ENCODE measurements around the gene PLA2G2F.
A peak's percentile ranks its signal among the peaks of the same experiment; 100 is the strongest.

Gene PLA2G2F

DNA sequence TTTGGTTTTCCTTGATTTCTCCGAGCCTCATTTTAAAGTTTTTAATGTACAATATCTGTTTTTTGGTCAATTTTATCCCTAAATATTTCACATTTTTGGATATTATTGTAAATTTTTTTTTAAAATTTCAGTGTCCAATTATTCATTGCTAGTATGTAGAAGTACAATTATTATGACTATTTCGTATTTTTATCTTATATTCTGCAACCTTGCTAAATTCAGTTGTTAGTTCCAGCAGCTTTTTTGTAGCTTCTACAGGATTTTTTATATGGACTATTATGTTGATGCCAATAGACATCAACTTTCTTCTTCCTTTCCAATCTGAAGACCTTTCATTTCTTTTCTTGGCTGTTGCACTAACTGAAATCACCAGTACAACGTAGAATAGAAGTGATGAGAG lies 4.1 kb upstream of the PLA2G2F start:
- no peak overlapping the region for H3K4me3 ChIP-seq (ENCODE audit: low read length)
- DNase-seq (ENCODE audit: low read depth): no peak
- TF ChIP-seq CTCF (IDR thresholded peaks at IDR 0.05; ENCODE audit: insufficient read depth, low read depth, low read length, missing control alignments): no peak

DNA sequence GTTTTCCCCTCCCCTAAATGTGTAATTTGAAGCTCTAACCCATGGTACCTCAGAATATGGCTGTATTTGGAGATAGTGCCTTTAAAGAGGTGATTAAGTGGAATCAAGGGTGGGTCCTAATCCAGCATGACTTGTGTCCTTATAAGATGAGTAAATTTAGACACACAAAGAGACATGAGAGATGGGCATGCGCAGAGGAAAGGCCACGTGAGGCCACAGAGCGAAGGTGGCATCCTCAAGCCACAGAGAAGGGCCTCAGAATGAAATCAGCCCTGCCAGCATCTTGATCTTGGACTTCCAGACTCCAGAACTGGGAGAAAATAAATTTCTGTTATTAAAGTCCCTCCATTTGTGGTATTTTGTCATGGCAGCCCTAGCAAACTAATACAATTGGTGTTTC lies 2.9 kb upstream of the PLA2G2F start:
- H3K4me3 ChIP-seq (ENCODE audit: low read length): no peak overlapping the region
- DNase-seq (ENCODE audit: low read depth): no peak
- TF ChIP-seq CTCF (IDR thresholded peaks at IDR 0.05; ENCODE audit: insufficient read depth, low read depth, low read length, missing control alignments): no peak

GRCh38 chr1:20137055-20137454 lies 2.1 kb upstream of the PLA2G2F start:
- DNase-seq (ENCODE audit: low read depth): peak; percentile 84

GRCh38 chr1:20137604-20138003 lies 1.5 kb upstream of the PLA2G2F start:
- TF ChIP-seq CTCF (IDR thresholded peaks at IDR 0.05; ENCODE audit: insufficient read depth, low read depth, low read length, missing control alignments): no peak
- no peak for DNase-seq (ENCODE audit: low read depth)
- H3K4me3 ChIP-seq (ENCODE audit: low read length): no peak overlapping the region

More at GRCh38 chr1:20137055-20137454, 2.1 kb upstream of the PLA2G2F start:
- TF ChIP-seq CTCF (IDR thresholded peaks at IDR 0.05; ENCODE audit: insufficient read depth, low read depth, low read length, missing control alignments): no peak
- no peak overlapping the region for H3K4me3 ChIP-seq (ENCODE audit: low read length)

DNA sequence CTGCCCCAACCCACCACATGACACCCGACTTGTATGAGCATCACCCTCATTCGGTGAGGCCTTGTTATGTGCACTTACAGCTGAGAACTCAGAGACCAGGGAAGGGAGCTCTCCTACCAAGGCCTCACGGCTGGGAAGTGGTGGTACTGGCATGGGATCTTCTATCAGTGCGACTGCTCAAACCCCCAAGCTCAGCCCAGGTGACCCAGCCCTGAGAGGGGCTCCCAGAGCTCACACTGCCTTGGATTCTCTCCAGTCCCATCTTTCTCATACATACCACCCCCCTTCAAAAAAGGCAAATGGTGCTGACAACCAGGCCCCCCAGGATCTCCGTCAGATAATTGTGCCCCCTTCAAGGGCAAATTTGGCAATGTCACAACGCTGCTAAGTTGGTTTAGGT lies 777 bp upstream of the PLA2G2F start:
- H3K4me3 ChIP-seq (ENCODE audit: low read length): no peak overlapping the region
- no peak for DNase-seq (ENCODE audit: low read depth)
- TF ChIP-seq CTCF (IDR thresholded peaks at IDR 0.05; ENCODE audit: insufficient read depth, low read depth, low read length, missing control alignments): no peak

GRCh38 chr1:20139776-20140612 lies 871 bp downstream of the PLA2G2F start:
- TF ChIP-seq CTCF (IDR thresholded peaks at IDR 0.05; ENCODE audit: insufficient read depth, low read depth, low read length, missing control alignments): no peak
- H3K4me3 ChIP-seq (ENCODE audit: low read length): no peak overlapping the region
- no peak for DNase-seq (ENCODE audit: low read depth)

GRCh38 chr1:20141001-20141400 lies 1.9 kb downstream of the PLA2G2F start:
- no peak for TF ChIP-seq CTCF (IDR thresholded peaks at IDR 0.05; ENCODE audit: insufficient read depth, low read depth, low read length, missing control alignments)
- no peak for DNase-seq (ENCODE audit: low read depth)
- H3K4me3 ChIP-seq (ENCODE audit: low read length): no peak overlapping the region

Data from epithelial cell of esophagus (primary cell).